Measurements from ENCODE around the gene NSUN6. TPM values are rescaled to one million over a fixed set of nuclear protein-coding genes. Genes with fewer than 3 reads are reported as not detected.

NSUN6 gene
- 45.5 TPM for polyA plus RNA-seq (ENCODE audit: insufficient read length)
- long read RNA-seq, donor 1, partial matches to known transcripts = 0 of 2 reads
- long read RNA-seq, donor 1, other reads (novel, unspliced or antisense) = 0 of 2 reads
- long read RNA-seq, donor 2, partial matches to known transcripts = 0 of 2 reads
- long read RNA-seq, donor 2, other reads (novel, unspliced or antisense) = 0 of 2 reads
- long read RNA-seq, donor 3, partial matches to known transcripts = 5 of 22 reads
- long read RNA-seq, donor 3, other reads (novel, unspliced or antisense) = 12 of 22 reads
- long read RNA-seq, donor 4 = 0 reads
- long read RNA-seq, donor 5, partial matches to known transcripts = 11 of 16 reads
- long read RNA-seq, donor 5, other reads (novel, unspliced or antisense) = 0 of 16 reads
- long read RNA-seq, donor 6, partial matches to known transcripts = 19 of 42 reads
- long read RNA-seq, donor 6, other reads (novel, unspliced or antisense) = 20 of 42 reads
- long read RNA-seq, donor 7, transcript NSUN6-203 (2 exons, 524 nt) = major isoform, 5 of 11 reads
- long read RNA-seq, donor 7, partial matches to known transcripts = 0 of 11 reads
- long read RNA-seq, donor 7, other reads (novel, unspliced or antisense) = 0 of 11 reads
- long read RNA-seq, donor 8, partial matches to known transcripts = 5 of 7 reads
- long read RNA-seq, donor 8, other reads (novel, unspliced or antisense) = 0 of 7 reads

- DNase-seq = peak; percentile 88
Measured at GRCh38 chr10:18651324-18652007, at the start of gene NSUN6. Gene NSUN6 (minus strand): TSS chr10:18651587. CDS start chr10:18651203, 384 bp downstream.

- DNase-seq = no peak
Measured at GRCh38 chr10:18699849-18700840, 48.8 kb upstream of the NSUN6 start.

- DNase-seq = no peak
Measured at GRCh38 chr10:18690541-18690940, 39.2 kb upstream of the NSUN6 start.

GRCh38 chr10:18689498-18689897, 38.1 kb upstream of the NSUN6 start:
- DNase-seq = peak; percentile 34

- no peak for DNase-seq
Measured at GRCh38 chr10:18687706-18688105, 36.3 kb upstream of the NSUN6 start.

GRCh38 chr10:18687195-18687594, 35.8 kb upstream of the NSUN6 start:
- no peak for DNase-seq

GRCh38 chr10:18685555-18685954, 34.2 kb upstream of the NSUN6 start:
- no peak for DNase-seq

- DNase-seq = no peak
Measured at GRCh38 chr10:18684953-18685352, 33.6 kb upstream of the NSUN6 start.

GRCh38 chr10:18684416-18684815, 33.0 kb upstream of the NSUN6 start:
- DNase-seq = no peak

GRCh38 chr10:18683427-18683826, 32.0 kb upstream of the NSUN6 start:
- no peak for DNase-seq

- DNase-seq = no peak
Measured at GRCh38 chr10:18681971-18682411, 30.6 kb upstream of the NSUN6 start.

GRCh38 chr10:18681366-18681765, 30.0 kb upstream of the NSUN6 start:
- no peak for DNase-seq

- DNase-seq = no peak
Measured at GRCh38 chr10:18680754-18681153, 29.4 kb upstream of the NSUN6 start.

GRCh38 chr10:18675086-18675801, 23.9 kb upstream of the NSUN6 start:
- no peak for DNase-seq

- DNase-seq = no peak
Measured at GRCh38 chr10:18668026-18668425, 16.6 kb upstream of the NSUN6 start.

GRCh38 chr10:18666810-18667209, 15.4 kb upstream of the NSUN6 start:
- no peak for DNase-seq

GRCh38 chr10:18665815-18666558, 14.6 kb upstream of the NSUN6 start:
- no peak for DNase-seq

GRCh38 chr10:18664841-18665478, 13.6 kb upstream of the NSUN6 start:
- DNase-seq = no peak

GRCh38 chr10:18660816-18661431, 9.5 kb upstream of the NSUN6 start:
- DNase-seq = no peak
